ENCODE measurements around the gene TXNDC11.
A peak's percentile ranks its signal among the peaks of the same experiment; 100 is the strongest.

- no peak for TF ChIP-seq EZH2phosphoT487 (IDR thresholded peaks at IDR 0.05; ENCODE audit: unreplicated experiment)
- TF ChIP-seq REST (IDR thresholded peaks at IDR 0.05; ENCODE audit: unreplicated experiment) = no peak
- peak; percentile 30 to 53; a peak in 3 of 4 replicates for TF ChIP-seq CTCF (conservative IDR thresholded peaks at IDR 0.05; ENCODE audit: low read depth in 2 of 2)
- no peak for TF ChIP-seq CREB1 (CRISPR knock-in tag; IDR thresholded peaks at IDR 0.05; ENCODE audit: low read depth)
- no peak for TF ChIP-seq POLR2AphosphoS5 (IDR thresholded peaks at IDR 0.05; ENCODE audit: low read depth)
- TF ChIP-seq EZH2 (IDR thresholded peaks at IDR 0.05; ENCODE audit: low read depth, unreplicated experiment) = no peak
- TF ChIP-seq JUNB (IDR thresholded peaks at IDR 0.05; ENCODE audit: unreplicated experiment) = no peak
- no peak for TF ChIP-seq ETS1 (IDR thresholded peaks at IDR 0.05)
- TF ChIP-seq STAT1 (IDR thresholded peaks at IDR 0.05; ENCODE audit: unreplicated experiment) = no peak
- no peak for TF ChIP-seq ZNF462 (CRISPR knock-in tag; IDR thresholded peaks at IDR 0.05)
- no peak for TF ChIP-seq ZNF114 (CRISPR knock-in tag; IDR thresholded peaks at IDR 0.05)
- no peak for TF ChIP-seq ZNF331 (CRISPR knock-in tag; IDR thresholded peaks at IDR 0.05; ENCODE audit: low read depth)
Observed at GRCh38 chr16:11698271-11698689, 44.4 kb downstream of the TXNDC11 start.
